Limb (tissue), 2 donors: ENCODE results near the gene PIK3R4.

ENCODE experiments used
- DNase-seq, 2 donors: peaks; one replicate each; pipeline ENCODE4 v3.0.0-alpha.2; 2016; ENCODE audit errors: extremely low spot score in 2 of 2

The PIK3R4 gene

GRCh38 chr3:130640027-130640426 is 106.6 kb downstream of the PIK3R4 start:
- DNase-seq, result no peak

GRCh38 chr3:130636480-130637234 is 110.0 kb downstream of the PIK3R4 start:
- no peak for DNase-seq

- no peak for DNase-seq
Measured at GRCh38 chr3:130635978-130636377, 110.7 kb downstream of the PIK3R4 start.

- DNase-seq, result no peak
Measured at GRCh38 chr3:130635285-130635684, 111.3 kb downstream of the PIK3R4 start.
